GM12872 (cell line): ENCODE data around the gene FAM107B.

ENCODE experiments used
- CTCF ChIP-seq: IDR thresholded peaks from 3 replicates; pipeline ENCODE4 v1.5.1; 2011; ENCODE audit warnings: low read depth, mild to moderate bottlenecking, low read length, moderate library complexity; ENCODE audit not compliant: insufficient read depth

Gene FAM107B

DNA sequence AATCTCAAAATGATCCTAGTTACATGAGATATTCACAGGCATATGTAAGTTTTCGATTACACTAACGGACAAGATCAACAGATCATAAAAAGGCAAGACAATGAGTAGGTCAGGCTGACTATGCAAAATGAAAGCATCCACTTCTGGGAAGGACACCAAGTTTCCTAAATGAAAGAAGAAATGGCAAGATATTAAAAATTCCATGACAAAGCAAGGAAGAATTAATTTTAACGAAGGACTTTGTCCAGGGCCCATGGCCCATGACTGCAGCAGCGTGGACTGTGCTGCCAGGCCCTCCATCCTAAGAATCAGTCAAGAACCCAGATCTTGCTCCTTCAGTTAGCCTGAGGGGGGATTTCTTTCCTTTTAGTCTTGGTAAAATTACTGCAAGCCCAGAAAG, 261.6 kb downstream of the FAM107B start:
- TF ChIP-seq CTCF: no peak

DNA sequence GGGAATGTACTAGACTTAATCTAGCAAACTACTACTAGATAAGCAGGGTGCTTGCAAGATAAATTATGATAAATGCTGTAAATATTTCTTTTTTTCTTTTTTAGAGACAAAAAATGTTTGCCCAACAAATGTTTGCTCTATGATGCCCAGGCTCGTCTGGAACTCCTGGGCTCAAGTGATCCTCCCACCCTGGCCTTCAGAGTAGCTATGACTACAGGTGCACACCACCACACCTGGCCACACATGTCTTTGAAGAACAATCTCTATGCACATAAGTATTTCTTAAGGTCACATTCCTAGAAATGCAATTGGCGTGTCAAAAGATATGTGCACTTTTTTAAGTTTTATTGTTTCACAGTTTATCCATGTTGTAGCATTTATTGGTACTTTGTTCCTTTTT, 264.4 kb downstream of the FAM107B start:
- TF ChIP-seq CTCF: no peak

- no peak for TF ChIP-seq CTCF
Measured at GRCh38 chr10:14508725-14509124, 266.0 kb downstream of the FAM107B start.

GRCh38 chr10:14507781-14508180, 266.9 kb downstream of the FAM107B start:
- no peak for TF ChIP-seq CTCF

GRCh38 chr10:14507176-14507575, 267.5 kb downstream of the FAM107B start:
- TF ChIP-seq CTCF: no peak

GRCh38 chr10:14502431-14502830, 272.3 kb downstream of the FAM107B start:
- no peak for TF ChIP-seq CTCF

GRCh38 chr10:14500172-14500765, 274.4 kb downstream of the FAM107B start:
- TF ChIP-seq CTCF: no peak

DNA sequence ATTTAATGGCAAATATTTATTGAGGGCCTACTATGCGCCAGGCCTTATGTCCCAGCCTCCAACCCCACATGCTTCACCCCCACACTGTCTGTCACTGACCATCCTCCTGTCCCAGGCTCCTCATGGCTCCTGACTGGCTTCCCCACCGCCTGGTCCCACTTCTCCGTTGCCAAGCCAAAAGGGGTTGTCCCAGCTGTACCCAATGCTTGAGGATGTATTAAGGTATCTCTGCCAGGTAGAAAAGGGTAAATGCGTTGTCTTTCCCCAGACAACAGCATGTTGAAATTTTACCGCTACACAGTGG, 275.1 kb downstream of the FAM107B start:
- TF ChIP-seq CTCF: no peak
